Measurements from ENCODE around the gene C1orf159.

The C1orf159 gene

GRCh38 chr1:1115786-1116700, at the start of gene C1orf159:
C1orf159 (minus strand) TSS chr1:1116089; CDS start chr1:1091543, 24,546 bp downstream.
- peak; percentile 79 for DNase-seq (ENCODE audit: insufficient read length, low spot score)
- FAIRE-seq: no peak
- TF ChIP-seq CTCF (IDR thresholded peaks at IDR 0.05; ENCODE audit: insufficient read depth, missing control alignments): no peak

GRCh38 chr1:1165485-1165884, 49.6 kb upstream of the C1orf159 start:
- TF ChIP-seq CTCF (IDR thresholded peaks at IDR 0.05; ENCODE audit: insufficient read depth, missing control alignments): no peak
- no peak for FAIRE-seq
- DNase-seq (ENCODE audit: insufficient read length, low spot score): no peak

GRCh38 chr1:1164701-1165451, 49.0 kb upstream of the C1orf159 start:
- no peak for TF ChIP-seq CTCF (IDR thresholded peaks at IDR 0.05; ENCODE audit: insufficient read depth, missing control alignments)
- FAIRE-seq (no peak), DNase-seq (ENCODE audit: insufficient read length, low spot score) (no peak)

- DNase-seq (ENCODE audit: insufficient read length, low spot score) (no peak), FAIRE-seq (no peak)
- no peak for TF ChIP-seq CTCF (IDR thresholded peaks at IDR 0.05; ENCODE audit: insufficient read depth, missing control alignments)
Observed at GRCh38 chr1:1164361-1164700, 48.4 kb upstream of the C1orf159 start.

- no peak for DNase-seq (ENCODE audit: insufficient read length, low spot score)
- no peak for FAIRE-seq
- TF ChIP-seq CTCF (IDR thresholded peaks at IDR 0.05; ENCODE audit: insufficient read depth, missing control alignments): no peak
Observed at GRCh38 chr1:1163538-1164070, 47.7 kb upstream of the C1orf159 start.

- DNase-seq (ENCODE audit: insufficient read length, low spot score): no peak
- FAIRE-seq: no peak
- no peak for TF ChIP-seq CTCF (IDR thresholded peaks at IDR 0.05; ENCODE audit: insufficient read depth, missing control alignments)
Observed at GRCh38 chr1:1162597-1163537, 47.0 kb upstream of the C1orf159 start.

All from D721Med (cell line).